ENCODE data around the gene TSR1.

Gene TSR1

DNA sequence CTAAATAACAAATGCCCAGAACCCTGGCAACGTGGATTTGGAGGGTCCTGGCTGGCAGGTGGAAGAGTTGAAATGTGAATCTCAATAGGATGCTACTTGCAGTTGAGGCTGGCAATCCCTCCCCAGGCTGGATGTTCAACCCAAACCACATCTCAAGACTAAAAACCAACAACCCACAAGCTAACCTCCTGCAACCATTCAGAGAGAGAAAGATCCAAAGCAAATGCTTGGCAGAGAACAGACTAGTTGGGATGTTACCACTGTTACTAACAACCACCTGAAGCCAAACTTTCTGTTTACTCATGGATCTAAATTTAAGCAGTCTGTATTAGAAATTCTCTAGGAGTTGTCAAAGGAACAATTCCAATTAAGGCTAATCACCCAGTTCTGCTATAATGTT is 60.5 kb downstream of the TSR1 start:
- DNase-seq = no peak

DNA sequence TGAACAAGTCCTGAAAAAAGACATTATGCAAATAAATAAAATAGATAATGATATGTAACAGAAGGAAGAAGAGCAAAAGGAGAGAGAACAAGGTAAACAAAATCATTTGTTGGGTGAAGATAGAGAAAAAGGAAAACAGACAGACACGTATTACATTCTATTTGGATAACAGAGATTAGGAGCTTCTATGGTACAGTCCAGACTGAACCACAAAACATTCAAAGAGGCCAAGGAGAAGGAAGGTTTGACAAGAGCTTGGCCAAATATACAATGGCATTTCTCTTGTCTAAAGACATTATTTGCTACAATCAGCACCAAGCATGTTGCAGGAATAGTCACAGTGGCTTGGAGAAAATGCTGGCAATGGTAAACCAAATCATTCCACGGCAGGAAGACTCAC is 61.8 kb downstream of the TSR1 start:
- no peak for DNase-seq

All from GDM1 (cell line).